Stimulated activated CD8-positive, alpha-beta memory T cell treated with anti-CD3 and anti-CD28 coated beads, Interleukin-12 subunit alpha, Interleukin-12 subunit beta, amount 100 ng/mL, for 4 hours (primary cell): ENCODE measurements around the gene EVX1.

Experiments used
- DNase-seq: peaks from one replicate; pipeline ENCODE4 v3.0.0-alpha.2; 2020; ENCODE audit warnings: low read depth

Gene EVX1

DNA sequence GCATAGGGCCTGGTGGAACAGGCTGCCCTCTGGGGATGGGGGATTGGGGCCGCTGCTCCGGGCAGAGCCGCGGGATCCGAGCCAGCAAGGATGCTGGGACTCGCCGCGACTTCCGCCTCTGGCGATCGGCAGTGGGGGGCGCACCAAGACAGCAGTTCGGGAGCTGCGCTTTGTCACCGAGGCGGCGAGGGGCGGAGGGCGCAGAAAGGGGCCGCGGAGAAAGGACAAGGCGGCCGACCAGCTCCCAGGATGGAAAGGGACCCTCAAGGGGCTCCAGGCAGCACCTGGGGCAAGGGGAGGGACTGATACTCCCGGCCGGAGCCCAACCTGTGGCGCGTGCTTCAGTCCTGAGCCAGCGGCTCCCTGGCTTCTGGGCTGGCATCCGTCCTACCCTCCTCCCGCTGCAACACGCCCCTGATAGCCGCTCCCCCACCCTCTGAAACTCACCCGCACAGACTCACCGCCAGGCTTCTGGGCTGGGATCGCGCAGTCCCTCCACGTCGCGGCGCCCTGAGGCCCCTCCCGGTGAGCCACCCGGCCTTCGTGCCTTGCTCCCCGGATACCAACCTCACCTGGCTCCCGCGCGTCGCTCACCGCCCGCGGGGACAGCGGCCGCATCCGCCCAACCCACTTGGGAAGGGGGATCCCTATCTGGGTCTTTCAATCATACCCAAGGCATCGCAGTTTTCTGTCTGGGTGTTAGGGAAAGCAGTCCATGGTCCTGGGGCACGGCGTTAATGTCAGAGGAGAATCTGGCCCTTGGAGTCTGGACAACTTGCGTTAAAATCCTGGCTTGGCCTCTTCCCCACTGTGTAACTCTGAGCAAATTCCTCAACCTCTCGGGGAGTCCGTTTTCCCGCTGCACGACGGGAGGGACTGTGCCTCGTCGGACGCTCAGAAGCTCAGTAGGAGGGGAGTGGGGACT is 7.0 kb upstream of the EVX1 start:
- DNase-seq = no peak

DNA sequence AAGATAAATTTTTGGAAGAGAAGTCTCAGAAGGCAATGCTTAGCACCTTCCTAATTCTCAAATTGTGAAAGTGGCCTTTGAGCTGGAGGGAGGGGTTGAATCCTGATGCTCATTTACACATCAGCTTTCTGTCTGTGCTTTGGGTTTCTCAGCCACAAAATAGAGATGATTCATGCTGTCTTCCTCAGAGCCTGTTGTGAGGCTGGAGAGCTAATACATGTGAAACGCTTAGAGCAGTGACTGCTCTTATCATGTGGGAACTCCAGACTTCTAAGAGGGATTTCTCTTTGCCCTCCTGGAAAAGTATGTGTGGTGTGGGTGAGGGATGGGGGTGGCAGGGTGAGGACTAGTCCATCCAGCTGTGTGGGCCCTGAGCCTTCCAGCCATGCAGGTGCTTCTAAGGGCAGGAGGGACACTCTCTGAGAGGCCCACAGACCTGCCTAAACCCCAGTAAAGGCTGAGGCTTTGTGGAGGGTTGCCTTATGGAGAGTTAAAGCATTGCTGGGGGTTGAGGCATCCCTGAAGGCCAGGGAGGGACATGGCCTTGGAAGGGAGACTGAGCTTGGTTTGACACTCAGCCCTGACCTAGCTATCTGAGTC is 4.8 kb upstream of the EVX1 start:
- DNase-seq = no peak

DNA sequence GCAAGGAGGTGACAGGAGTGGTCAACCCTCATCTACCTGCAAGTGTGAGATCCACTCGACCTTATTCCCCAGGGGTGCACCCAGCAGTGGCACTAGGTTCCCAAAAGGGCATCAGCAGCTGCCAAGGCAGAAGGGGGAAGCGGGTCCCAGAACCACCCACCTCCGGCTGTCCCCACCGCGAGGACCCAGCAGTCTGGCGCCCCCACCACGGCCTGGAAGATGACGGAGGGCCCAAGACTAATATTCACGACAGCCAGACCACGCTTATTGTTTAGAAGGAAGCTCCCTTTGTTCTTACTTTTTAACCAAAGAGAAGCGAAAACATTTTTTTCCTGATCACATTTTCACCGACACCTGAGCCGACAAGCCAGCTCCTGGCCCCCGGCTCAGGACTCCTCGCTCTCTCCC is 3.6 kb upstream of the EVX1 start:
- no peak for DNase-seq

DNA sequence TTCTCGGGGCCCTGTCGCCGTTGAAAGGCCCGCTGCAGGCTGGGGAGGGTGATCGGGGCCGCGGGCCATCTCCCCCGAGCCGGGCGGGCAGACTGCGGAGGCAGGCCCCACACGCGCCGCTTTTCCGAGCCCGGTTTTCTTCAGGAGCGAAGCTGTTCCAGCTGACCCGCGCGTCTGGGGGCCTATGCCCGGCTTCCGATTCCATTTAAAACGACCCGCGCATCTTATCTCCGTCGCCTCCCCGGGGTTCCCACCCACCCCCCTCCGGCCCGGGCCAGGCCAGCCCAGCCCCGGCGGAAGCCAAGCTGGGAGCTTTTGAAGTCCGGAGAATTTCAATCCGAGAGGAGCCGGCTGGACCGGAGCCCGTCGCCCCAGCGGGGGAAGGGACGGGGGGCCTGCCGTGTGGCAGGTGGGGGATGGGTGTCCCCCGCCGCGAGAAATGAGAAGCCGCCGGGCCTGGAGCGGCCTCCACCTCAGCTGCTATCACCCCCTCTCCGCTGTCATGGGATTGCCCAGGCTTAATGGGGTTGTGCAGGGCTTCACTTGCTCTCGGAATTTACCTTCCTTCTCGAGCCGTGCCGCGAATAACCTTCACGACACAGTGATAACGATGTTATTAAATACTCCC is 3.1 kb upstream of the EVX1 start:
- no peak for DNase-seq

DNA sequence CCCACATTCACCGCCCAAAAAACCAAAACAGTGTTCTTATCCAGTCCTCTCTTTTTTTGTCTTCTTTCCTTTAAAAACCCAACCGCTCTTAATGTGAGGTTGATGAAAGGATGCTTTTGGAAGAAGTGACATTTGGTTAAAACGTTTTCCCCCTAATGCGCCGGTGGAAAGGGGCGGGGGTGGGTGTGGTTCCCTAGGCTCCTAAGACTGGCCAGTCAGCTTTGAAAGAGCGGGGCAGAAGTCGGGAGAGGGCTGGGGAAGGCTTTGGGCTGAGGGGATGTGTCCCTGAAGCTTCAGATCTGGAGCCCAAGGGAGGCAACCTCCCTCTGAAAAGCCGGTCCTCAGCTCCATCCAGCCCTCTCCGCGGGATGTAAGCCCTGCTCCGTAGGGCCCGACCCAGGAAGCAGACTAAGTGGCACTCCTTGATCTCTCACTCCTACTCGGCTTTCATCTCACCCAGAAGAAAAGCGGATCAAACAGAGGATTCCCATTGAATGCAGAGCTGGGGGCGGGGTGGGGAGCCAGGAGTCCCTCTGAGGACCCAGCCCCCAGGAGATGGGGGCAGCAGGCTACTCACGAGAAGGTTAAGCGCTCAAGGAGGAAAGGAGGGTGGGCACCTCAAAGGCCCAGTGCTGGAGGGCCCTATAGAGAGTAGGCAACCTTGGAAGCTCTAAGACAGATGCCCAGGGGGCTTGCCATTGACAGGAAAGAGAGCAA is 2.4 kb upstream of the EVX1 start:
- no peak for DNase-seq

DNA sequence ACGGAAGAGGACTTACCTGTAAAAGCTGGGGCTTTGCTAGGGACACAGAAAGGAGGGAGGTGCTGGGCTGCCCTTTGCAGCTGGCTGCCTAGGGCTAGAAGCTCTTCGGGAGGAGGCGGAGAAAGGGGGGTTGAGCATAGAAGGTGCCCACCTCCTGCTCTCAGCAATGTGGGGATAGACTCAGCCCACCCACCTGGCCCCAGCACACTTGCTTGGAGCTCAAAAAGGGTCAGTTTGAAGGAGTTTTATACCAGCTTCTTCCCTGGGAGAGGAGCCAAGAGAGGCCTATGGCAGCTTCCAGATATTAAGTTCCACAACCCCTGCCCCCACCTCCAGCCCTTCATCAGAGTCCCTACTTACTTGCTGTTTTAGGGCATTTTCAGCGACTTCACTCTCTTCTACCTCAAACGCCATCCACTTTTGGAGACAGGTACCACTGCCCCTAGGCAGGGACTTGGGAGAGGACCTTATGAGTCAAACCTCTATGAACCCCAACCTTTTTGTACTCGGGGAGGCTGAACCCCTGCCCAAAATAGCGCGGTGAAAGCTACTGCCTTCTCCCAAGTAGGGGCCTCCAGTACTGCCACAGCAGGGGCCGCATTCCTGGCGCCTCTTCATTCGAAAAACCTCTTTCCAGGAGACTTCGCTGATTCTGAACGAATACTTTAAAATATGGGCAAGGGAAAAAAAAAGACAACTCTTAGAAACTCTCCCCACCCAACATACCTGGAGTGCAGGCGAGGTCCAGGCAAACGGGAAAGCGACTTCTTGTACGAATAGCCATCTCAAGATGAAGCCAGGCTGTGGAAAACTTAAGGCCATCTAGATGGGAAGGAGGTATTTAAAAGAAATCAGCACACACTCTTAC is 1.2 kb upstream of the EVX1 start:
- no peak for DNase-seq

DNA sequence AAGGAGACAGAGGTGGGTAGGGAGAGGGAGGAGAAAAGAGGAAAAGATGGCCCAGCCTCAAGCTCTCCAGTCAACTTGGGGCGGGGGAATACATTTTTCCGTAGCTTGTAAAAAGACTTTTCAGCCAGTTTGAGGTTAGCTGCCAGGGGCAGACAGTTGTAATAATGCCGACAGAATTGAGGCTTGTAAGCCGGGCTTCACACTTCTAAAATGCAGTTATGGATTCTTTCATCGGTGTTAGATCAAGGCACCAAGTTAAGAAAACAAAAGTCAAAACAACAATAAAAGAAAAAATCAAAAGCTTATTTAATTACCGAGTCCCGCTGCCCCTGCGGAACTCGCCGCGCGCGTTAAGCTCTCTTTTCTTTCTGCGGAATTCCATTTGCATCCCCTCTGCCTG is 448 bp upstream of the EVX1 start:
- no peak for DNase-seq

DNA sequence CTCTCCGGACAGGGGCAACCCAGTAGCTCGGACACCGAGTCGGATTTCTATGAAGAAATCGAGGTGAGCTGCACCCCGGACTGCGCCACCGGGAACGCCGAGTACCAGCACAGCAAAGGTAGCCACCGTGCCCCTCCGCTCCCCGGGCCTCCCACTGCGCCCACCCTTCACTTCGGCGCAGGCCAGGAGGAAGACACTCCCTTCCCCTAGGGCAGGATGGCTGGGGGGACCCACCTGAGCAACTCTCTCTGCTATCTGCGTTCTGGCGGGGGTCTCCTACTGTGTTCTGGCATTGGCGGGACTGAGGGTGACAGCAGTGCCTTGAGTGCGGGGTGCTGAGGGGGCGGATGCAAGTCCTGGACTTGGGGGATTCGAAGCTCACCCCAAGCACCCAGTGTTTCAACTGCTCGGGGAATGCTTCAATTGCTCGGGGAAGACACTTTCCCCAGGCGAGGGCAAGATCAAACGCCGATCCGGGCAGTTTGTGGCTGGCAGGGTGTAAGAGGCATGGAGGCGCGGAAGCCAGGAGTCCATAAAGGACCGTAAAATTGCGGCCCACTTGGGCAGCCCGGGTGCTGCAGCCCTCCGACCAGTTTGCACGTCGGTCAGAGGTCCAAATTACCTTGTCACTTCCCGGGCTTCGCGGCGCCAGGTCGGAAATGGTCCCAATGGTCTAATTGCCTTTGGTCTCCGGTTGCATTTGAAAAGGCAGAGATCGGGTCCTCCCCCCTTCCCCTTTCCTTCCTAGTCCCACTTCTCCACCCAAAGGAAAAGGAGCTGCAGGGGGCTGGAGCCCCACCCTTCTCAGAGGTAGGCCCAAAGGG is 950 bp downstream of the EVX1 start:
- DNase-seq = no peak

DNA sequence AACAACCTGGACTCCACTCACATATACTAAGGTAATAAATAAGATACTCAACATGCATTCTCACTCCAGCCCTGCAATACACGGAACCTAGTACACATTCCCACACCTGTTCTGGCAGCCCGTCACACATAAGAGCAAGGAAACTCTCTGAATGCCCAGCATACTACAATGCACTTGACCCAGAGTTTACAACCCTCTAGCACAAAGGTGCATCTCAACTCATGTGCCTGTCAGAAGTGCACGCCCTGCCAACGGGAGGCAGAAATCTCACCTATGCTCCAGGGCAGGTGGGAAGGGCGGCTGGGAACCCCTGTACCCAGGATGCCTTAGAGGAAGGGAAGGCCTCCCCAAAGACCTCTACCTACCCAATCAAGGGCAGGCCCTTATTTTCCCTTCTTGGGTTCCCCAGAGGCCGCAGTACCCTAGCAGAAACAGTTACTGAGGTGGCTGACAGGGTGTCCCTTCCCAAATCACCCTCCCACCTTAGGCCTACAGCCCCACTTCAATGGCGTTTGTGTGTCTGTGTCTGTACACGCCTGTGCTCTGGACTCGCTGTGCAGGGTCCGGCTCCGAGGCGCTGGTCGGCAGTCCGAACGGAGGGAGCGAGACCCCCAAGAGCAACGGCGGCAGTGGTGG is 2.0 kb downstream of the EVX1 start:
- no peak for DNase-seq

DNA sequence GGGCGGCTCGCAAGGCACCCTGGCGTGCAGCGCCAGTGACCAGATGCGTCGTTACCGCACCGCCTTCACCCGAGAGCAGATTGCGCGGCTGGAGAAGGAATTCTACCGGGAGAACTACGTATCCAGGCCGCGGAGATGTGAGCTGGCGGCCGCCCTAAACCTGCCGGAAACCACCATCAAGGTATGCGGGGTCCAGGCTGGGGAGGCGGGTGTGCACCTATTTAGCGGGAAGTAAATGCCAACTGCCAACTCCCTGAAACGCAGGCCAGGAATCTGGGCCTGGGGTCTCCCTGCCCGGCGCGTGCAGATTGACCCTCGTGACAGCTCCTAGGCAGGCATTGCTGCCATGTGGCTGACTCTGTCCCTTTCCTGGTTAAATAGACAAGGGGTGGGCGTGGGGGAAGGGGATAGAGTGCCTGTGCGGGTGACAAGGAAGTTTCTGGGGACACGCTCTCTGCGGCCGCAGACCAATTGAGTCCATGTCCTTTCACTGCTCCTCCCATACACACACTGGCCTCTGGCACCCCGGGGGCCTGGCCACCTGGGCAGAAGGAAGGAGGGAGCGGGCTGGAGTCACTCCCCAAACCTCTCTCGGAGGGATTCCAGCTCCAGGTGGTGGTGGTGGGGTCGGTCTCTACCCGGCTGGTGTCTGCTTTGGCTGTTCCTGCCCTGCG is 2.7 kb downstream of the EVX1 start:
- DNase-seq = no peak

DNA sequence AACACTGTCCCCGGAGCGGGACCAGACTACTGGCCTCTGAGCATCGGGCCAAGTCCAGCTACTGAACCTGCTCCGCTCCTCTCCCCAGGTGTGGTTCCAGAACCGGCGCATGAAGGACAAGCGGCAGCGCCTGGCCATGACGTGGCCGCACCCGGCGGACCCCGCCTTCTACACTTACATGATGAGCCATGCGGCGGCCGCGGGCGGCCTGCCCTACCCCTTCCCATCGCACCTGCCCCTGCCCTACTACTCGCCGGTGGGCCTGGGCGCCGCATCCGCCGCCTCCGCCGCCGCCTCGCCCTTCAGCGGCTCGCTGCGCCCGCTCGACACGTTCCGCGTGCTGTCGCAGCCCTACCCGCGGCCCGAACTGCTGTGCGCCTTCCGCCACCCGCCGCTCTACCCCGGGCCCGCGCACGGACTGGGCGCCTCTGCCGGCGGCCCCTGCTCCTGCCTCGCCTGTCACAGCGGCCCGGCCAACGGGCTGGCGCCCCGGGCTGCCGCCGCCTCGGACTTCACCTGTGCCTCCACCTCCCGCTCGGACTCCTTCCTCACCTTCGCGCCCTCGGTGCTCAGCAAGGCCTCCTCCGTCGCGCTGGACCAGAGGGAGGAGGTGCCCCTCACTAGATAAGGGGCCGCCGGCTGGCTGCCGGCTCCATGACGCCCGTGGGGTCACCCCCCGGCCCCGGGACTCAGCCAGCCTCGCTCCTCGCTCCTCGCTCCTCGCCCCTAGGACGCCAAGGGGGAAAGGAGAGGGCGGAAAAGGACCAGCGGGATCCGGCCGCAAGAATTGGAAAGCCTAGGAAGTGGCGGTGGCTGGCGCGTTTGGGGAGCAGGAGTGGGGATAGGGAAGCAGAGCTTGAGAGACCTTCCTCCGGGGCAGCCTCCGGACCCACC is 3.4 kb downstream of the EVX1 start:
- DNase-seq = no peak

DNA sequence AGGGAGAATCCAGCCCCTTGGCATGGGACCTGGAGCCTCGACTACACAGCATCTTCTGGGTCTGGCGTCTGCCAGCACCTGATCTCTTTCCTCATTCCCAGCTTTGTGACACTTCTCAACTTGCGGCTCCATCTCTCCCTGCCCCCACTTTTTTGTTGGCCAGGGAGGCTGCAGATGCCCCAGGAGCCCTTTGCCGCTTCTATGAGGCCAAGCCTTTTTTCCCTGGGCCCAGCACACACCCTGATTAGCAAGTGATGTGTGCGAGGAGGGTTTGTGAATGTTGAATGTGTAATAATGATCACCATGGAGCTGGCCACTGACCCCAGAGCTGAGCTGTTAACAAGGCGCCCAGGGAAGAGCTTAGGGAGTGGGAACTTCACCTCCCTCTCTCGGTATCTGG is 4.4 kb downstream of the EVX1 start:
- no peak for DNase-seq

DNA sequence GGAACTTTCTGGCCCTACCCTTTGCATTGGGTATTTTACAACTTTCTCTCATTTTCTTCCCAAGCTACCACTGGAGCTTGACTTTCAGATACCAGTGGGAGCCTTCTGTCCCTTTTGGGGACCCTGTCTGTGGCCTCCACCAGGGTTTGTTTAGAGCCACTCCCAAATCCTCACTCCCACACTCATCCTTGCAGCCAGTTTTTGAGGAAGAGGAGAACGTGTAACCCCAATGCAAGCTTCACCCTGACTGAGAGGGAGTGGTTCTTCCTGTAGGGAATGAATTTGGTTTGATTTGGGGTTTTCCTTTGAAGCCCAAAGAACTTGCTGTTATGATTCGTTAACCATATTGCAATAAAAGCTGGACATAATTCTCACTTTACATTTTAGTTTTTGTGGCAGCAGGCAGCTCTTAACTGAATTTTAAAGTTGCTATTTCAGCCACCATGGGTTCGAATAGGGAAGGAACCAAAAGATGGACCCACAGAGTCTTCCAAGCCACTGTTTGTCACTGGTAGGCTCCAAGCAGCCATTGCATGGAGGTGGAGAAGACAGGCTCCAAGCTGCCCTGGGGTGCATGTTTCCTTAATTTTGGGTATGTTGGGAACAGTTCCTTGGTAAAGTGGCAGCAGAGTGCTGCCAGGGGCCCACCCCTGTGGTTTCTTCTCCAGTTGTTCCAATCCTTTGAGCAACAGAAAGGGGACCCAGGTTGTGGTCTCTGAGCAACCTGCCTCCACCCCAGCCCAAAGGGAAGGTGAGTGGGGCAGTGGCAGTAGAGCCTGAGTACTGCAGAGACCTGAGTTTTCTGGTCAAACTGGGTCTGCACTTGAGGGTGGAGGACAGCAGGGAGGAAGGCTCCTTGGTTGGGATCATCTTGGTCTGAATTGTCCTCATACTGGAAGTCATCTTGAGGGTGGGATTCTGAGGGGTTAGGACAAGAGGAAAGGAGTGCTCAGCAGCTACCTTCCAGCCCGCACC is 5.1 kb downstream of the EVX1 start:
- no peak for DNase-seq

DNA sequence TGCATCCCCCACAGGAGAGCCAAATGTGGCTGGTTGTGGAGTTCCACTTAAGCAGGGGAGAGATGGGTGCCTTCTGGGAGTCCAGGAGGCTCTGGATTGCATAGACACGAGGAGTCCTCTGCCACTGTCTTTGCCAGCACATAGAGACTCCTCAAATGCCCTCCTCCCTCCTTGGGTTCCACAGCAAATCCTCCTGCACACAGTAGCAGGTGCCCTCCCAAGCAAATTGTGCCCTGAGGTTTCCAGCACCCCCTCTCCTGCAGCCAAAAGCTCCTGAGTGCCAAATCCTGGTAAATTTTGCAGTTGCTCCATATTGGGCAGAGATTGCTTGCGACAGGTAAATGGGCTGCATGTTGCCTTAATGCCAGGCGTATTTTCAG is 5.8 kb downstream of the EVX1 start:
- DNase-seq = no peak

DNA sequence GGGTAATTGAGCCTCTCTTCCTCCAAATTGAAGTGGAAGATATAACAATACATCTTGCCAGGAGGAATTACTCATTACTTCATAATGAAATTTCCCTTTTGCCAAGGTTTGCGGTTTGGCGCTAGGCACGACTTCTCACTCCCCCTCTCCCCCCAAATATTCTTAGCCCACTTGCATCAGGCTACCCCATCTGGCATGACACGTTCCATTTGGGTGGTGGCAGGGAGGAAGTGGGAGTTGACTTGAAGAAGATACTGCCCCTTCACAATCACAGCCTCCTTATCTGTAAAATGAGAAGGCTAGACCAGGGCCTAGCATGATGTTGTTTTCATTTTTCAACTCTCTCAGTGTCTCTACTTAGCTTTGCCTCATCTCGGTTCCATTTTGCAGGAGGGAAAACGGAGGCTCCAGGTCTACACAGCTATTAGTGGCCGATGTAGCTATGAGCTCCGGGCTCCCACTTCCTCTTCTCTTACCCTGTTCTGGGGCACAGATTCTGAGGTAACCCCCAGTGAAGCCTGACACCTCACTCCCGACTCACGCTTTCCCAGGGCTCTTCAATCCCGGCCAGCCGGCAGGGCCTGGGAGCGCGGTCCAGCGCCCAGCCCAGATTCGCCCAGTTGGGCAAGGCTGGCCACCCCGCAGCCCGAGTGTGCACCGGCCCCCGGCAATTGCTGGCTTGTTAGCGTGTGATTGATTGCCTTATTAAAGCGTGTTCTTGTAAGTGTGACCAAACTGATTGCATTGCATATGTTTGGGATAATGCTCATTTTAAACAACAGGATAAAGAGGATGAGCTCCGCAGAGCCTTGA is 6.5 kb downstream of the EVX1 start:
- DNase-seq = no peak

DNA sequence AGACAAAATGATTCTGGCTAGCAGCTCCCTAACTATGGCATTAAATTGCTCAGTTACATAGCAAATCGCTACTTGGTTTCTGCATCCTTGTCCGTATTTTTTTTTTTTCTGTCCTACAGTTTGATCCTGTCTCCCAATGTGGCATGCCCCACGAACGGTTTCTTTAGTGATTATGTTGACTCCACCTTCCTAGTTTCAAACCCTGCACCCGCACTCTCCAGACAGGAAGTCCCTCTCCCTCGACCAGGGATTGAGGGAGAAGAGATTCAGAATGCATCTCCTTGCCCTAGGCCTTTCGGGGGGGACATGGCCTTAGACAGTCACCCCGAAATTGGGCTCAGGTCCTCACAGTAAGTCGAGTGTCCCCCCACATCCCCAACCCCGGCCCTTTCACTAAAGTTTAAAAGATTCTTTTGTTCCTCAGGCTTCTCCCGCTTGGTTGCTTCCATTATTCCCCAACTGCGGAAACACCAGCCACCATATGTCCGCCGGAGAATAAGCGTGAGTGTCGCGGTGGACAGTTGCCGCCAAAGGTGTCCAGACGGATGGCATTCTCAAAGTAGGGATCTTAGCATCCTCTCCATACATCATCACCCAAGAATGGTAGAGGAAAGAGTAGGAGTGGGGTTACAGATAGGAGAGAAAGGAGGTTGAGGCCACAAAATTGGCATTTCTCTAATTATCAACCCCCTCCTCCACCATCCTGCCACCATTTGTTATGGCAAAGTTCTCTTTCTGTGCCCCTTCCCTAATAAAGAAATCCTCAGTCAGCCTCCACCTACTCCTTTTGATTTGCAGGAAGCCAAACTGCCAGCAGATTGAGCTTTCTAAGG is 7.3 kb downstream of the EVX1 start:
- DNase-seq = no peak
